T-helper 1 cell treated with Interleukin-12 subunit alpha and Interleukin-12 subunit beta and Interleukin-4 antibody, amounts not matched to agents 30 ng/mL and 1 ng/mL, for 36 hours (primary cell): ENCODE results near the gene MSMB. TPM values are rescaled to one million over a fixed set of nuclear protein-coding genes. Genes with fewer than 3 reads are reported as not detected.

ENCODE experiments used
- intact Hi-C: fragments of 100-400 bp; cut with micrococcal nuclease; formaldehyde crosslinking; loops from one replicate; pipeline ENCODE4 v1.15.1; 2024
- total RNA-seq: library from RNA; stranded (reverse); gene quantifications from 2 replicates; pipeline ENCODE4 v1.2.3, GENCODE V29; 2022

MSMB gene
- total RNA-seq, 1 donor from 2014 or later: not detected

GRCh38 chr10:46035923-46036849, 9.9 kb downstream of the MSMB start:
- intact Hi-C loops: no loop called here

- intact Hi-C loops: loop anchor here (2.0 kb wide), 1 partner anchor 1079 kb away; no protein-coding TSS in a partner anchor
Observed at GRCh38 chr10:46033602-46034011, 12.5 kb downstream of the MSMB start.

DNA sequence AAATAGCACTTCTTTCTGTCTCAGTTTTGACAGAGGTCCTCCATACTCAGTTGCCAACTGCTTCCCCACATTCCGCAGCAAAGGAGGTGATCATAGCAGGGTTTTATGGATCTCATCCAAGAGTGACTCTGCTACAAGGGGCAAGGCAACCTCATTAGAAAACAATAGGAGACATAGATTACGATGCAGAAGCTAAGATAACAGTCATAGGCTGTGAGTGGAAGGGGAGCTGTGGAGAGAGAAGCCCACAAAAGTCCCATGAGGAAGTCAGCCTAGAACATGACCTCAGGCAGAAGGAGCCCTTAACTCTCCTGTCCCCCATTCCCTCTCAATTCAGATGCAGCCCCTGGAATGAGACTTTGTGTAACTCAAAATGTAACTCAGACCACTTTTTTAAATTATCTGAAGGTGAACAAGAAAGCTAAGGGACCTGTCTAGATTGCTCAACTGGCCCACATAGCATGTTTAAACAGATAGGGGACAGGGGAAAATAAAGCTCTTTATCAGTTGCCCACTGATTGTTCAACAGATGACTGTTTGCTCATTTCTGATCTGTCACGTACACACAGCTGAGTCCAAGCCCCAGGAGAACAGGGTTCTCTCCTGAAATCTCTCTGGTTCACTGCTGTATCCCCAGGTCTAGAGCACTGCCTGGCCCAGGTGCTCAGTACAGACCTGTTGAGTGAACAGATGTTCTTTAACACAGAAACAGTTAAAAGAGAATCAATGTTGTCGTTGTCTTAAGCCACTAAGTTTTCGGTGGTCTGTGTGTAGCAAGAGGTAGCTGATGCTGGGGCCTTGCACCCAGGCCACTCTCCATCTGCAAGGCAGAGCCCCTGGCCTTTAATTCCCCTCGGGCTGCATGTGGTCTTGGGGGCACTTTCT, 14.2 kb downstream of the MSMB start:
- intact Hi-C loops: loop anchor here (2.0 kb wide), 2 partner anchors 437 to 1077 kb away; no protein-coding TSS in a partner anchor

- intact Hi-C loops: loop anchor here (1.0 to 2.0 kb wide), 6 partner anchors 58 to 780 kb away; partner anchors contain the start of gene TIMM23
Observed at GRCh38 chr10:46030091-46030937, 15.8 kb downstream of the MSMB start, which contains the start of gene NCOA4. NCOA4 (minus strand) TSS chr10:46030623; CDS start chr10:46016680, 13,943 bp downstream.

- intact Hi-C loops: loop anchor here (1.0 to 10.0 kb wide), 10 partner anchors 57 to 1025 kb away; partner anchors contain the start of genes TIMM23 and ZNF22
Observed at GRCh38 chr10:46029461-46030030, 16.5 kb downstream of the MSMB start.

DNA sequence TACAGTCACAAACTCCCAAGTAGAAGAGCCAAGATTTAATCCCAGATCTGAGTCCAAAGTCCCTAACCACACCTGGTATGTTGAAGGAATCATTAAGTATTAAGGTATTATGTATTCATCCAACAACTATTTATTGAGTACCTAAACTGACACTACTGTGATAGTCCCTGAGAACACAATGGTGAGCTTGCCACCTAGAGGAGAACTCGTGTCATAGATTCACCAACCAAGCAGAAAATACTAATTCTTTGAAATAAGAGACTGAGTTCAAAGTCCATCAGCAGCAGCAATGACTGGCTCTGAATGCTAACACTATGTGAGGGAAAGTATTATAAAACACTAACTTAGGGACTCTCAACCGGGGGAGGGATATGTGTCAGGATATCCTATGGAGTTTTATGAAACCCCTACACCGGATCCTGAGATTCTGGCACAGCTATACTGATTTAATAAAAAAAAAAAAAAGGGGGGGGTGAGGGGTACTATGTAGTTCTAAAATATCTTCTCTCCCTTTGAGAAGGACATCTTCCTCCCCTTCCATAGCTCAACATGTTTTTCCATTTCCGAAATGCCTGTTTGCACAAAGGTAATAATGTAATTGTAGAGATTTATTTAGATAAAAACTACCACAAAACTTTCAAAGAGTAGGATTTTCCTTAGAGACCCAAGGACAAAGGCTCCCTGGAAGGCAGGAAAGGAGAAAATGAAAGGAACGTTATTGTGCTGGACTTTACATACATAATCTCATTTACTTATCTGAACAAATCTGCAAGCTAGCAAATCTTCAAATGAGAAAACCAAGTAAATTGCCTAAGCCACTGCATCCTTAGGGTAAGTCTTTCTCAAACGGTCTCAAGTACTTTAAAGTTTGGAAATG, 17.2 kb downstream of the MSMB start:
- intact Hi-C loops: loop anchor here (1.0 to 10.0 kb wide), 5 partner anchors 46 to 1024 kb away; partner anchors contain the start of gene ZNF22

- intact Hi-C loops: loop anchor here (5.0 to 10.0 kb wide), 2 partner anchors 444 to 1021 kb away; partner anchors contain the start of gene ZNF22
Observed at GRCh38 chr10:46026106-46026505, 20.0 kb downstream of the MSMB start.

- intact Hi-C loops: loop anchor here (5.0 to 10.0 kb wide), 2 partner anchors 443 to 1021 kb away; partner anchors contain the start of gene ZNF22
Observed at GRCh38 chr10:46025406-46025805, 20.7 kb downstream of the MSMB start.

DNA sequence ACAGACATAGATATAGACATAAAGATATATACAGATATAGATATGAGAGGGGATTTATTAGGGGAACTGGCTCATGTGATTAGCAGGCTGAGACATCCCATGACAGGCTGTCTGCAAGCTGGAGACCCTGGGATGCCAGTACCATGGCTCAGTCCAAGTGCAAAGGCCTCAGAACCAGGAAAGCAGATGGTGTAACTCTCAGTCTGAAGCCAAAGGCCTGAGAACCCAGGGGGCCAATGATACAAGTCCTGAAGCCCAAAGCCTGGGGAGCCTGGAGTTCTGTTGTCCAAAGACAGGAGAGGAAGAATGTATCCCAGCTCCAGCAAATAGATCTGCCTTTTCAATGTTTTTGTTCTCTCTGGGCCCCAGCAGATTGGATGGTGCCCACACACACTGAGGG, 21.1 kb downstream of the MSMB start:
- intact Hi-C loops: loop anchor here (5.0 to 10.0 kb wide), 2 partner anchors 443 to 1020 kb away; partner anchors contain the start of gene ZNF22

GRCh38 chr10:46022978-46023702, 22.9 kb downstream of the MSMB start:
- intact Hi-C loops: loop anchor here (1.0 to 10.0 kb wide), 3 partner anchors 50 to 1018 kb away; partner anchors contain the start of genes TIMM23 and ZNF22

DNA sequence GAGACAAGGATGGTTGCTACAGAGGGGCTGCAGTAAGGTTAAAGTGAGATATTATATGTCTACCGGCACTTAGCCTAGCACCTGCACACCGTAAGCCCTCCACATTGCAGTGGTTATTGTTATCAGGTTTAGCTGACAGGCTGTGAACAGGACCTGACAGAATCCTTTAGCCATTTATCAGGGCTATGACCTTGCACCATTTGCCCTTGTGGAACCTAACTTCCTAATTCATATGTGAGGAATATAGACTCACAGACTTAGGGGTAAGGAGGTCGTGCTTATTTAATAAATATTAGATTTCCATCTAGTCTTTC, 25.8 kb downstream of the MSMB start:
- intact Hi-C loops: loop anchor here (10.0 kb wide), 1 partner anchor 1016 kb away; the partner anchor contains the start of gene ZNF22

DNA sequence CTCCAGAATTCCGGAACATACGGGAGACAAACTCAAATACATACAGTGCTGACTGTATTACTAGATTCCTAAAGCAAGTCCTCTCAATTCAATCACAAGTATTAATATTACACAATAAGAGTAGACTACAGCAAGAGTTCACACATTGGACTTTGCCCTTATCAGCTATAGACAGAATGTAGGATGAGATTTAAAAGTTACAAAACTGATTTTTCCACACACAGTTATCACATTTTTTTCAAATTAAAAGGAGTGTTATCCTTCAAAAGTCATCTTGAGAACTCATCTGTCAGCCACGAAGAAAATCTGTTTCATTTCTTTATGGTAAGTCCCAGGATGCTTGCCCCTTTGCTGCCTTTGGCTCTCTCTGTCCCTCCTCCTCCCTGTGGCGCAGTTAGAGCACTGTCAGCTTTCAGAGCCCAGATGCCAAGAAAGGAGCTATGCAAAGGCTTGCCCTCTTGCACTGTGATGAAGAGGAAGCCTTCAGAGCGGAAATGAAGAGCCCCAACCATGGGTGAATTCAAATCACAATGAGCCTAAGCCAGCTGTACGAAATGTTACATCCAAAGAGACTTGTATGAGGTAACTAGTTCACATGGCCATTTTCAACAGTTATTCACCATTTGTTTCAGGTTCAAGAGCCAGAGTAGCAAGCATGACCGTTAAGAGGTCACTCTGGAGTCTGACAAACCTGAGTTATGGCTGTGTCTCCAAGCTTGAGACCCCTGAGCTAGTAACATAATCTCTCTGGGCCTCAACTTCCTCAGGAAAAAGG, 26.3 kb downstream of the MSMB start:
- intact Hi-C loops: loop anchor here (10.0 kb wide), 1 partner anchor 1015 kb away; the partner anchor contains the start of gene ZNF22

- intact Hi-C loops: no loop called here
Observed at GRCh38 chr10:46019177-46019528, 26.9 kb downstream of the MSMB start.

- intact Hi-C loops: no loop called here
Observed at GRCh38 chr10:46018453-46019176, 27.5 kb downstream of the MSMB start.

GRCh38 chr10:46017733-46018132, 28.3 kb downstream of the MSMB start:
- intact Hi-C loops: no loop called here

DNA sequence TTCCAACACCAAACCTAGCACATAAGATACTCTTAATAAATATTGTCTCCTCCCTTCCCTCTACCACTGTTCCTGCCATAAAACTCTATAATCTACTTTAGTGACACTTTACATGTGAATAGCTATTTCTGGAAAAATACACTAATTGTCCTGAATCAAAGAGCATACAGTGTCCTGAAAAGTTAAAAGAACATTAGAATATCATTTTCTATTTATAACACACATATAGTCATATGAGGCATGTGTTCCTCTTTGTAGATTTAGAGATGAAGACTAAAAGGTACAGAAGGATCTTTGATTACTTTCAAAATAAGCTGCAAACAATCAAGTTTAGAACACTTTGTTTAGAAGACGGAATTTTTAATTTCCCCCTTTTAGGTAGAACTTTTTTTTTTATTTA, 29.3 kb downstream of the MSMB start:
- intact Hi-C loops: no loop called here

- intact Hi-C loops: no loop called here
Observed at GRCh38 chr10:46016190-46016589, 29.9 kb downstream of the MSMB start.
